ENCODE measurements around the gene FANK1.

The FANK1 gene

GRCh38 chr10:126016156-126016805 lies 119.9 kb downstream of the FANK1 start:
- H3K9me3 ChIP-seq, result no peaks in the 10 kb centered on the region
- TF ChIP-seq CTCF (IDR thresholded peaks at IDR 0.05; ENCODE audit: low read depth, low read length), result no peak
- H3K27me3 ChIP-seq, result no peaks in the 10 kb centered on the region
- H3K4me1 ChIP-seq, result no peaks in the 10 kb centered on the region
- H3K36me3 ChIP-seq, result no peaks in the 10 kb centered on the region
- no peak for DNase-seq
- no peak overlapping the region for H3K4me3 ChIP-seq (ENCODE audit: low read depth, low read length)

GRCh38 chr10:126016882-126017281 lies 120.5 kb downstream of the FANK1 start:
- Histone ChIP-seq H3K4me1 (no peaks in the 10 kb centered on the region), H3K9me3 (no peaks in the 10 kb centered on the region), H3K4me3 (ENCODE audit: low read depth, low read length) (no peak overlapping the region), H3K27me3 (no peaks in the 10 kb centered on the region), H3K36me3 (no peaks in the 10 kb centered on the region)
- TF ChIP-seq CTCF (IDR thresholded peaks at IDR 0.05; ENCODE audit: low read depth, low read length), result no peak
- DNase-seq, result no peak

DNA sequence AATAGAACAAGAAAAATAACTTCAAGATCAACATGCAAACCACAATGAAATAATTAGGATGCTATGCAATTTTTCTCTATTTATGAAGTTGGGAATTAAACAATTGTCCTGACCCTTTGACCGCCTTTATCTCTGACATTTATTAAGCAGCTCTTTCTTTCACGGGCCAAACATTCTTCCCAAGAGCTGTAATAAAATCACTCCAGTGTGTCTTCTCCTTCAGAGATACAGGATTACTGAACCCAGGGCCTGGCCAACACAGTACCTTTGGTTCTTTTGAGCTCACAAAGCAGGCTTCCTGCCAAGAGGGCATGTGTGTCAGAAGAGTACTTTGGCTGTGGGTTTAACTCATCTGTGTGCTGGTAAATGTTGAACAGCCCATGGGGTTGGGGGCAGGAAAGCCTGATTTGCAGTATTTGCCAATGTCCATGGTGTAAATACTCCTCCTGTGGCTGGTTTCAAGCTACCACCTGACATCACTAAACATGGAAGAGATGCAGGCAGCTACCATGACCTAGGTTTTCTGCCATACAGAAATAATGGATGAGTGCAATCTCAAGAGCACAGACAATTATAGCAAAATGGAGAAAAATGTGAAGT lies 121.7 kb downstream of the FANK1 start:
- no peaks in the 10 kb centered on the region for H3K36me3 ChIP-seq
- no peak overlapping the region for H3K4me3 ChIP-seq (ENCODE audit: low read depth, low read length)
- no peaks in the 10 kb centered on the region for H3K27me3 ChIP-seq
- H3K9me3 ChIP-seq, result no peaks in the 10 kb centered on the region
- DNase-seq, result no peak
- TF ChIP-seq CTCF (IDR thresholded peaks at IDR 0.05; ENCODE audit: low read depth, low read length), result no peak
- H3K4me1 ChIP-seq, result no peaks in the 10 kb centered on the region

GRCh38 chr10:126021833-126022500 lies 125.6 kb downstream of the FANK1 start:
- no peaks in the 10 kb centered on the region for H3K9me3 ChIP-seq
- no peaks in the 10 kb centered on the region for H3K27me3 ChIP-seq
- no peaks in the 10 kb centered on the region for H3K36me3 ChIP-seq
- no peaks in the 10 kb centered on the region for H3K4me1 ChIP-seq
- no peak overlapping the region for H3K4me3 ChIP-seq (ENCODE audit: low read depth, low read length)
- no peak for TF ChIP-seq CTCF (IDR thresholded peaks at IDR 0.05; ENCODE audit: low read depth, low read length)
- no peak for DNase-seq

DNA sequence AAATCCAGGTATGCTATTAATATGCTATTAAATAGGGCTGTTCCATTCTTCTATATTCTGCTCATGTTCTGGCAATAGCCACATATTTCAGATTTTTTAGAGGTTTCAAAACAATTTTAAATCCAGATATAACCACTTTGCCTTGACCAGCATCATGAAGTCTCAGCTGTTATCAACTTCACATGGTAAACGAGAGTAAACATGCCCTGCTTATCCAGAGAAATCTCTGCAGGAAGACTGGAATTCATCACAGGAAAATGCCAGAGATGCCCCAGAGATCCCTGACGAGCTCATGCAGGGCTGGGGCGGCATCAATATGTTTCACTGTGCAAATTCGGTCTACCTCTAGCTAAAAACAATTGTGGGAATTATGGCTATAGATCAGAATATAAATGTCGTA lies 126.5 kb downstream of the FANK1 start:
- no peaks in the 10 kb centered on the region for H3K4me1 ChIP-seq
- no peak for TF ChIP-seq CTCF (IDR thresholded peaks at IDR 0.05; ENCODE audit: low read depth, low read length)
- DNase-seq, result no peak
- no peaks in the 10 kb centered on the region for H3K27me3 ChIP-seq
- no peaks in the 10 kb centered on the region for H3K9me3 ChIP-seq
- H3K36me3 ChIP-seq, result no peaks in the 10 kb centered on the region
- no peak overlapping the region for H3K4me3 ChIP-seq (ENCODE audit: low read depth, low read length)

- Histone ChIP-seq H3K9me3 (no peaks in the 10 kb centered on the region; the same call in 1 of the 2 replicates), H3K36me3 (no peaks in the 10 kb centered on the region), H3K4me3 (ENCODE audit: low read depth, low read length) (no peak overlapping the region), H3K4me1 (no peaks in the 10 kb centered on the region), H3K27me3 (no peaks in the 10 kb centered on the region)
- TF ChIP-seq CTCF (IDR thresholded peaks at IDR 0.05; ENCODE audit: low read depth, low read length), result no peak
- DNase-seq, result no peak
Measured at GRCh38 chr10:126027692-126028091, 131.3 kb downstream of the FANK1 start.
